GM19043 (cell line): ENCODE data around the gene ITM2B.
A peak's percentile ranks its signal among the peaks of the same experiment; 100 is the strongest.
"Not testable (repeated sequence)": the region's sequence is repeated elsewhere in the genome, so short reads cannot be mapped to it uniquely, and the experiment has no call there.

ENCODE experiments used
- ATAC-seq: cut with Tn5 transposase; IDR thresholded peaks from one replicate; pipeline ENCODE4 v1.9.1; 2021; ENCODE audit warnings: low read depth; ENCODE audit not compliant: unreplicated experiment

The ITM2B gene

DNA sequence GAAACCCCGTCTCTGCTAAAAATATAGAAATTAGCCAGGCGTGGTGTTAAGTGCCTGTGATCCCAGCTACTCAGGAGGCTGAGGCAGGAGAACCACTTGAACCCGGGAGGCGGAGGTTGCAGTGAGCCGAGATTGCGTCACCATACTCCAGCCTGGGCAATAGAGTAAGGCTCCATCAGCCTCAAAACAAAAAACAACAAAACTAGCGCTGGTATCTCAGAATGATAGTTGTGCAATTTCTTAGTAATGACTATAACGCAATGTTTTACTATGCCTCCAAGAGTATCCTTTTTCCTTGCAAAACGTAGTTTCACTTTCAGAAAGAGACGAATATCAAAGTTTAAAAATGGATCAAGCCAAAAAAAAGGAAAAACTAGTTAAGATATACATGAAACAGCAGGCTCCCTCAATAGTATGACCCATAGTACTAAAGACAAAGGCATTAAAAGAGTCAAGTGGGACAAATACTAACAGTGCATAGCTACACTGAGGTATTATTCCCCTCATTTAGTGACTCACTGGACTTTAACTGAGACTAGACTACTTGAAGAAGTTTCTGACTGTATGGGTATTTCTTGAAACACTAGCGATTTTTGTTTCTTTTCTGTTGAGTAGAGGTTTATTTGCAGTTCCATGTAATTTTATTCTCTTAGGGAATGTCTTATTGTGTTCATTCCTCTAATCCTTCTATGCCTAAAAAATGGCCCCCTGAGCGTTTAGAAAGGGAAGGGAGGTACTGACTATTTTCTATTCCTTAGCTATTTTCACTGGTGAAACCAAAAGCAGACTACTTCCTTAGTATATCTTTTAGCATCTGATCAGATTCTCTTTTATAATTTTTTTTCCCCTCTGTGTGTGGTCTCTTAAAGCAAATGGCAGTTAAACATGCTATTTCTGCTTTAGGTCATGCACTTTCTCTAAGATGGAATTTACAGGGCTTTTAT lies 10.4 kb upstream of the ITM2B start:
- ATAC-seq = no peak

DNA sequence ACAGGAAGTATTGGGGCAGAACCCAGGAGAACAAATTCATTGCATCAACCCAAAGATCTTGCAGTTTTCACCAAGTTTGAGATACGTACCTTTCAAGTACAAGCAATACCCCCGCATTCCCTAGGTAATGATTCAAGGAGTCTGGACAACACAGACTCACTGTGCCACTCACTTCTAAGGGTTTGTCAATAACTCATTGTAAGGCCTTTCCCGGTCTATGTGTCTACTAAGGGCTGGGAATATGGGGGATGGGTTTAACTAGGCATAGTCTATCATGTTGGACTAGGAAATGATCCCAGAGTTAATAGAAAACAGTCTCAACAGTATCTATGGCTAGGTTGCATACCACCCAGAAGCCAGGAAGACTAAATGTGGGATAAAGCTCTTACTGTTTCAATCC lies 8.3 kb upstream of the ITM2B start:
- ATAC-seq = no peak

DNA sequence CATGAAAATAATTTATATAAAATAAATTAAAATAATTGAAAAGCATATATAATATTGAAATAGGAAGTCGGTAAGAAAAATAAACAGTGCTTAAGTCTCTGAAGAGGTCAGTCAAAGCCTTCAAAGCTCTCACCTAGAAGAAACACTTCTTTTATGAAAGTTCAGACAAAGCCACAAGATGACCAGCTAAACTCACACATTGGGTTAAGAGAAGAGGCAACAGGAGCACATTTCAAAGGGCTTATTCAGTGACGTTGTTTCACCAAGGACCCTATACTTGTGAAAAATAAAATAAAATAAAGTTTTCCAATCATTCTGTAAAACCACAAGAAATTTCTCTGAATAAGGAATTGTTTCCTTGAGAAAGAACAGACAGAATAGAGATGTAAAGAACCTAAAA lies 2.5 kb upstream of the ITM2B start:
- no peak for ATAC-seq

DNA sequence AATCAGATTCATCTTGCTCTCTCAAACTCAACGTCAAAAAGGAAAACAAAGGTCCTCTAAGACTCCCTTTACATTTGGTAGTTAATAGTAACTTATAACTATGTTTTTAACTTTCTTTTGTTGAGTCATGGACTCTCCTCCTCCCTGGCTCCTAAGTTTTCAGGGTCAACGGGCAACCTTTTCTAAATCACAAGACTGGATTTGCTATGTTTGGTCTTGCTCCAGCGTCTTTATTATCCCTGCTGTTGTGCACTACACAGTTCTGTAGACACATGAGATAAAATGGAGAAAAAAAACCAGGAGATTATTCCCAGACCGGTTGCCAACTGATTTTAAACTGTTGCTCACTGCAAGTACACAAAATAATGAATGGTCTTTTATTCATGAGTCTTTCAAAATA lies 1.9 kb upstream of the ITM2B start:
- ATAC-seq = no peak

DNA sequence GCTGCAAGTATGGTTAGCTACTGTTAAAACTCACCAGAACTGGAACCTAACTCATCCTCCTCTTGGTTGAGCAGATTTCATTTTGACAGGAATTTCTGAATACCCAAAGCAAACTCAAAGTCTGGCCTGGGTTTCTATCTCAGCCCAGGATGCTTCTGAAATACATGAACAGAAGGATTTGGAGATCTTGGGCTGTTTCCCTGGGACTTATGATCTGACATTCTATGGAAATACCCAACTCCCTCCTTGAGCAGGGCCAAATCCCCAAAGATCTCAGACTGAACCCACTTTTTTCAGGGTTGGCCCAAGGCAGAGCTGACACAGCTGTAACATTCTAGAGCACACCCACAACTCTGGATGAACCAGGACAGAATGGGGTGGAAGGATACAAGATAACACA lies 1.1 kb upstream of the ITM2B start:
- no peak for ATAC-seq

DNA sequence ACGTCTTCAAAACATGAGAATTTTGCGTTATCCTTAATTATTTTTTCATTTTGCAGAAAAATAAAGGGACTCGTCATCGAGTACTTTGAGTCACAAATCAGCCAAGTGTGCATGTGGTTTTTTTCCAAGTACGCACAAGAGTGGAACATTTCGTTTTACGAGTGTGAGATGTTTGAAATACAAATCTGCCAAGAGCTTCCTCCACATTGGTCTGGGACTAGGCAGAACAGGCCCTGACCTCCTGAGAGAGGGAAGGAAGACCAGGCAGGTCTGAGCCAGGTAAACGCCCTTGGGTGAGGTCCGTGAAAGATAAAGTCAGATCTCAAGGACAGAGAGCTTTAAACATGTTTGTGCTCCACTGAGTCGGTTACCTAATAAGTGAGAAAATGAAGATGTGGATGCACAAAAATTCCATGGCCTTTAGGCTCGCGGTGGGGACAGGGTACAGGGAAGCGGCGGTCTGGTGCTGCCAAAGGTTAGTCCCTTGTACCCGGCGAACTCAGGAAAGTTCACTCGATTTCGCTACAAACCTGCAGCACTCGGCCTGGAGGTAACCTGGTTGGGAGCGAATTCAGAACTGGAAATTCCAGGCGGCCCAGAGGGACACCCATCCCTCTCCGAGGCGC lies 473 bp upstream of the ITM2B start:
- peak; percentile 15 for ATAC-seq

DNA sequence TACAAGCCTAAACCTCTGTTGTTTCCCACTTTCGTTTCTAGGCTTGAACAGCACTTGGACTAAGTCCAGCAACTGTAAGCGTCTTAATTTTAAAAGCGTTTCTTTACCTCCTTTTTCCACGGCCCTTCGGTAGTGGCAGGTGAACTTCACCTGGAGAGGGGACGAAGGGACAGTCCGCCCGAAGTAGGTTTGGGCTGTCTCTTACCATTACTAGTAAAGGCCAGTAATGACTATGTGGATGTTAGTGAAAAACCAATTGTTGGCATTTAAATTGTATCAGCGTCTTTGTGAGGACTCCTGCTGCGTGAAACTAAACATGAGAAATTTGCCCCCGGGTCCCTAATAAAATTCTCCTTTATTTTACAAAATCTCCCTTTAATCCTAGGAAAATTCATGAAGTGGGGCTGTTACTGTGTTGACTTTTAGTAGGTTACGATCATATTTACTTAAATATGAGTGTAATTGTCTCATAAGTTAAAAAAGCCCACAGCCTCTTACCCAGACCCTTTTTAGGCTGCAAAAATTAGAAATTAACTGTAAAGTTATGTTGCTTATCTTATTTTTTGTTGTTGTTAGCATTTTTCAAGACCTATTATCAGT lies 983 bp downstream of the ITM2B start:
- no peak for ATAC-seq

DNA sequence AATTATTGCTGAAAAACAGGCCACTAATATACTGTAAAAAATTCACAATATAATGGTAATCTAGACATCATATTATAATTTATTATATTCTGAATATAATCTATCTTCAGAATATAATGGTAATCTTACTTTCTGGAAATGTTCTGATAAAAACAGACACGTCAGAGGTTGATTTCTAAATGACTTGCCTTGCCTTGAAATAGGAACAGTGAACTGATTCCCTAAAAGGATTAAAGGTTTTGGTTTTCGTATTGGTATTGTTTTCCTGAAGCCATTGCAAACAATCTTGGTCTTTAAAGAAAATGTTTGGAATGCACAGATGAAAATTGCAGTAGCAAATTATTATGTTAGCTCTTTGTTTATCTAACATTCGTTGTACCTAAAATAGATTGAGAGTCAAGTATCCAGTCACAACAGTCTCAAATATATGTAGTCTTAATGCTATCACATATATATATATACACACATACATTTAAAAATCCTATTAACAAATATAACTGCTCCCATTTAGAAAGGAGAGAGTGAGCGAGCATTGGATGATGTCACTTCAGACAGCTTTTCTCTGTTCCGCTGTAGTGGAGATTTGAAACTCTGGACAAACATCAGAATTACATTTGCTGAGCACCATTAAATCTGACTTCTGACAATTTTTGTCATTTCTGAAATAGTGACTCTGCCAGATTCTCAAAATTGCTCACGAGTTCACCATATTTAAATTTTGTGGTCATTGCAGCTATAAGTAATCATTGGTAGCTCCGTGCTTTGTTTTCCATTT lies 1.7 kb downstream of the ITM2B start:
- no peak for ATAC-seq

DNA sequence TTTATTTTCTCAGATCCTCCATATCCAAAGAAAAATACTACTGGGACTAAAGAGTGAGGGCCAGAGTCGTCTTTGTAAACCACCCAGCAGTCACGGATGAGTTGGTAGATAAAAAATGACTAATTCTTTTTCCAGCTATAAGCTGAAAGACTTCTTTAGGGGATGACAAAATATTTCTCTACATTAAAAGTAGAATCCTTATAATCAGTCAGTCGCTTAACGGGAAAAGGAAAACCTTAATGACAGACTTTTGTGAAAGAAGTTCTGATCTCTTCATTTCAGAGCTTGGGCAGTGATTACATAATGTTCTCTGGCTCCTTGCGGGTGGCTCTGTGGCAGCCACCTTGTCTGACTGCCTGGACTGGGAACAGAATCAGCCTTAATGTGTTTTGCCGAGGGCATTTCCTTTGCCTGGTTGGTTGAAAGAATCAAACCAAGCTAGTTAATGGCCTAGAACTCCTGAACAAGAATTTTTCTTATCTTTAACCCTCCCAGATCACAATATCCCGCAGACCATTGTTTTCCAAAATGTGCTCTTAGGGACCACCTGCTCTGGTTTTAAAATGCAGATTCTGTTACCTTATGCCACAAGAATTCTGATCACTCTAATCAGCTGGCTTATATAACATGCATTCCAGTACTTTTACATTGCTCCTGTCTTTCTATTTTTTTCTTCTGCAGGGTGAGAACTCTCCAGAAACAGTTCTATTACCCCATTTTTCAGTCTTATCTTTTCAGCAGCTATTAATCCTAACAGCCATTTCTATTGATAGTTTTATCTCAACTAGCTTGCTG lies 2.5 kb downstream of the ITM2B start:
- ATAC-seq = no peak

DNA sequence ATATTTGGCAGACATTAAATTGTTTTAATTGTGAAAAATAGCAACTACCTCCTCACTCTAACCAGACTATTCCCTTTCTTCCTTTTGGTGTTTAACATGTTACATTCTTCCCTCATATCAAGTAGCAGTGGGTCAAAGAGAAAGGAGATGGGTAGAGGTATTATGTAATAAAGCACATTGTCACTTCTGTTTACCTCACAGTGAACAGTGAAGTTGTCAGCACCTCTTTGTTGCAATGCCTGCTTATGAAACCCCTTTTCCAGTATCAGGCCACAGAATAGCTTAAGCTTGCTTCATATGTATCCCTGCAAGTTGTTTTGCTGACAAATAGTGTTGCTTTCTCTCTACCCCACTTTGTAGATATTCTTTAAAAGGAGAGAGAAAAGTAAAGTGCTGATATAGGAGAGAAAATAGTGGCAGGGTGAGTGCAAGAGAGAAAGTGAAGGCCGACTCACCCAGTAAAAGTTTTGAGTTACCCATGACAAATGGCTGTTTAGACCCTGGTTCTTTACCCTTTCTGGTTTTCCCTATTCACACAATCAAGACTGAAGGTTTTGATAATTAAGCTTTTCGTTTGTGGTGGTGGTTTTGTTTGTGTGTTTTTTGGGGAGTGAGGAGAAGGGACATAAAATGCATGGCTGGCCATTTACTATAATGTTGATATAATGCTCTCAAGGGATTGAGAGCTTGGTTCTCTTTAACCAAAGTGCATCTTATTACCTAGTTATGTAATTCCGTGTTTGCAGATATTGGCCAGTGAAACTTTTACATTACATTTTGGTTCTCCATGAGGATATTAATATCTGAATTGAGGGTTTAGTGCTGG lies 3.7 kb downstream of the ITM2B start:
- no peak for ATAC-seq

DNA sequence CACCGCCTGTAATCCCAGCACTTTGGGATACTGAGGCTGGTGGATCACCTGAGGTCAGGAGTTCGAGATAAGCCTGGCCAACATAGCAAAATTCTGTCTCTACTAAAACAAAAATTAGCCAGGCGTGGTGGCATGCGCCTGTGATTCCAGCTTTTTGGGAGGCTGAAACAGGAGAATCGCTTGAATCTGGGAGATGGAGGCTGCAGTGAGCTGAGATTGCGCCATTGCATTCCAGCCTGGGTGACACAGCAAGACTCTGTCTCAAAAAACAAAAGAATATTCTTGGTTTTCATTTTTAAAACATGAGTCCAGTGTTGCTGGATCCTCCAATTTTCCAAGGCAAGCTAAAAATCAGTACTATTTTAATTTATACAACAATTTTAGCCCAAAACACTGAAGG lies 6.4 kb downstream of the ITM2B start:
- not testable (repeated sequence) for ATAC-seq

DNA sequence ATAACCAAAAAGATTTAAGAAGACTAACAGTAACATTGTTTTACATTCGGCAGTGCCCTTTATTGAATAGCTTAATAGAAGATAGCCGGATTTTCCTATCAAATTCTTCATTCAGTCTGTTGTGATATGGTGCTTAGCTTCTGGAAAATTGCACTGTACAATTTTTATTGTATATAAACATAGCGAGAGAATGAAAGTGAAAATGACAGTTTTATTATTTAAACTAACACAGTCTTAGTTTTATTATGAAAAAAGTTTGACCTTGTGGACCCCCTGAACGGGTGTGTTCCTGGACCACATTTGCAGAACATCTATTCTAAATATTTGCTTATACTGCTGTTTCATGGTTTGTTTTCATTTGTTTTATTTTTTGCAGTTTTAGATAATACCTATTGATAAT lies 8.6 kb downstream of the ITM2B start:
- ATAC-seq = no peak

DNA sequence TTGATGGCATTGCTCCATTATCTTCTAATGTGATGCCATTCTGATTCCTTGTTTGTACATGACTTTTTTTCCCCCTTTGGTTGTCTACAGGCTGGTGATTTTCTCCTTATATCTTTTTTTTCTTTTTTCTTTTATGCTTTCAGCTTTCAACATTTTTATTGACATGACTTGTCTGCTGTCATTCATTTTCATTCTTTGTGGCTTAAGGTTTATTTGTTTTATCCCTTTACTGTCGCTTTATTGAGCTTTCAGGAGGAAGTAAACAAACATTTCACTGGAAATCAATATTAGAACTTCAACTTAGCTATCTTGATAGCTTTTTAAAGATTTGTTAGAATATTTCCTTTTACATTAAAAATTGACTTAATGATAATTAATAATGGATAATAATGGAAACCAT lies 9.7 kb downstream of the ITM2B start:
- no peak for ATAC-seq

DNA sequence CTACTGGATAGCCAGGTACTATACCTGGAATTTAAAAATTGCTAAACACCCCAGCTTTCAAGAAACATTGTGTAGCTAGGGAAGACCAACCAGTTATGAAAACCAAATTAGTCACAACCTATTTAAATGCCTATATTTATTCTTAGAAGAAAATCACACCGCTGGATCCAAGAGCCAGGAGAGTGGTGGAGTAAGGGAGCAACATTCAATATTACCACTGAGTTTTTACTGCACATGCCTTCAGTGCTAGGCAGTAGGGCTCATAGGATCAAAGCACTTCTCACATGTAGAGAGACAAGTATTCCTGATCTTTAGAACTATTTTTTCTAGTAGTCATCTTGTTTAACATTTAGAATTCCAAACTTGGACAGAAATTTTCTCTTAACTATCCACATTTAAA lies 11.2 kb downstream of the ITM2B start:
- no peak for ATAC-seq

DNA sequence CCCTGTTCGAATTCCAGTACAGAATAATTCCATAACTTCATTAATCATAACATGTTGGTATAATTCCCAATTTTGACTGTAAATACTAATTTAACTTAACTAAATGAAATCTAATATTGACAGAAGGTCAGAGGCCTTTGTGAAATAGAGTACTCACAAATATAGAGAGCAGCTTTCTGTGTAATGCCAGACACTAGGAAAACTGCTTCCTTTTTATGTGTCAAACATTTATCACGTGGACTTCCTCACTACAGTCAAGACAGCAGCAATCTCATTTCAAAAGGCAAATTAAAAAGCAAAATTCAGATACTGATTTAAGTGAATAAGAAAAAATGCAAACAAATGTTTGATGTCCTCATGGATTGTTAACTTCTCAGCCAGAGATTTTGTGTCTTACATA lies 13.1 kb downstream of the ITM2B start:
- ATAC-seq = no peak

DNA sequence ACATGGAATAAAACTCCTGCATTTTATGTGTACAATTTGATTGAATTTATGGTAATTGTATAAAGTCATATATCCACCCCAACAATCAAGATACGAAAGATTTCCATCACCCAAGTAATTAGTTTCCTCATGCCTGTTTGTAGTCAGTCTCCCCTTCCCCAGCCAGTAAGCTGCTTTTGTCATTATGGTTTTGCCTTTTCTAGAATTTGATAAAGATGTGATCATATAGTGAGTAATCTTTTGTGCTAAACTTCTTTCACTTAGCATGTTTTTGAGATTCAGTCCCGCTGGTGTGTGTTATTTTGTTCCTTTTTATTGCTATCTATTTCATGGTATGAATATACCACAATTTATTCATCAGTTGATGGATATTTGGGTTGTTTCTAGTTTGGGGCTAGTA lies 16.0 kb downstream of the ITM2B start:
- no peak for ATAC-seq

DNA sequence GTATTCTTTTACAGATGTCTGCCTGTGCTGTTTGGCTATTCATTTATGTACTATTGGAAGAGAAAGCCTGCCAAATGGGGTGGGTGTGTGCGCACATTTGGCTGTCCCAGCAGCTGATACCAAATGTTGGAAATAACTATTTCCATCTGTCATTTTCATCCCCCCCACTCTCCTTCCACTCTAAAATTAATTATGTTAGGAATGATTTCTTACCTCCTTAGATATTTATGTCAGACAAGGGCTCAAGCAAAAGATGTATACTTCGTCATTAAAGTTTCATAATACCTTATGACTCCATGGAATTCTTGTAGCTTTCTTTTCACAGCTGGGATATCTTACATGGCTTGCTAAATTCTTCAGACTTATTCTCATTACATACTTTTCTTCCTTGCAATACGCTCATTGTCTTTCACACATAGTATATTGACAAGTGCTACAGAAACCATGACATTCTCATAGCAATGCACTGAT lies 18.6 kb downstream of the ITM2B start:
- ATAC-seq = no peak

DNA sequence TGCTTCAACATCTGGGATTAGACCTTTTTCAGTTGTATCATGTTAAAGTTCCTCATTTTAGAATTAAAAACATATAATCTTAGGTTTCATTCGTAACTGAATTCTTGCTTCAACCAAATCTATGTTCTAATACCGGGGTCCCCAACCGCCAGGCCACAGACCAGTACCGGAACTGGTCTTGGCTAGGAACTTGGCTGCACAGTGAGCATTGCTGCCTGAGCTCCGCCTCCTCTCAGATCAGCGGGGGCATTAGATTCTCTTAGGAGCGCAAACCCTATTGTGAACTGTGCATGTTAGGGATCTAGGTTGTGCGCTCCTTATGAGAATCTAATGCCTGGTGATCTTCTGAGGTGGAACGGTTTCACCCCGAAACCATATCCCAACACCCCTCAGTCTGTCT lies 19.2 kb downstream of the ITM2B start:
- ATAC-seq = no peak

DNA sequence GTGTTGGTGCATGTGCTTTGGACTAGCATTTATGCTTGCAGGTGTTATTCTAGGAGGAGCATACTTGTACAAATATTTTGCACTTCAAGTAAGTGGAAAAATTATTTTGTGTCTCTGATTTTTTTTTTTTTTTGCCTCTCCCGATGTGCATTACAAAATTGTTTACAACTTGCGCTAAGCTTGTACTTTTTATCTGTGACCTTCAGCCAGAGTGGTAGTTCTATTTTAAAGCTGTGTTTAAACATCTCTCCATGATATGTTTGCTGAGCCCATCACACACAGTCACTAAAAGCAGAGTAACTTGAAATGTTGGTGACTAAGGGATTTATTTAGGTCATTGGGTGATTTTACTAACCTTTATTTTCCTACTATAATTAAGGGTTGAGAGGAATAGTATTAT lies 20.8 kb downstream of the ITM2B start:
- no peak for ATAC-seq
